Measurements from ENCODE around the gene TMEFF2. TPM values are rescaled to one million over a fixed set of nuclear protein-coding genes. Genes with fewer than 3 reads are reported as not detected.

The TMEFF2 gene
- total RNA-seq, 4 donors from 2014 or later, result 0.16 to 0.46 (median 0.17) TPM; not detected in 1

GRCh38 chr2:192150166-192150565, 44.6 kb downstream of the TMEFF2 start:
- TF ChIP-seq CTCF (IDR thresholded peaks at IDR 0.05) (no peak), POLR2A (IDR thresholded peaks at IDR 0.05) (no peak)
- no peak overlapping the region for H3K4me3 ChIP-seq (ENCODE audit: low read depth, poor library complexity, severe bottlenecking)
- no peak for DNase-seq (ENCODE audit: low spot score in 2 of 2)
- intact Hi-C loops (cut with DNase I; ENCODE audit: low total_unique reads), result no loop called here
- 63 to 66% methylated on average over 3 of the region's 3 CpGs for WGBS, 2 donors

- no peak for DNase-seq (ENCODE audit: low spot score in 2 of 2)
- intact Hi-C loops (cut with DNase I; ENCODE audit: low total_unique reads), result no loop called here
- TF ChIP-seq CTCF (IDR thresholded peaks at IDR 0.05) (no peak), POLR2A (IDR thresholded peaks at IDR 0.05) (no peak)
- 53 to 59% methylated on average over 5 of the region's 5 CpGs for WGBS, 2 donors
- no peak overlapping the region for H3K4me3 ChIP-seq (ENCODE audit: low read depth, poor library complexity, severe bottlenecking)
Measured at GRCh38 chr2:192148620-192149321, 46.0 kb downstream of the TMEFF2 start.

- intact Hi-C loops (cut with DNase I; ENCODE audit: low total_unique reads), result no loop called here
- no peak for TF ChIP-seq POLR2A (IDR thresholded peaks at IDR 0.05)
- no peak for TF ChIP-seq CTCF (IDR thresholded peaks at IDR 0.05)
- 68 to 69% methylated on average over 2 of the region's 2 CpGs for WGBS, 2 donors
- no peak overlapping the region for H3K4me3 ChIP-seq (ENCODE audit: low read depth, poor library complexity, severe bottlenecking)
- no peak for DNase-seq (ENCODE audit: low spot score in 2 of 2)
Measured at GRCh38 chr2:192148241-192148619, 46.5 kb downstream of the TMEFF2 start.

GRCh38 chr2:192146069-192147015, 48.4 kb downstream of the TMEFF2 start:
- DNase-seq (ENCODE audit: low spot score in 2 of 2), result no peak
- TF ChIP-seq POLR2A (IDR thresholded peaks at IDR 0.05) (no peak), CTCF (IDR thresholded peaks at IDR 0.05) (no peak)
- 71 to 87% methylated on average over 1 of the region's 1 CpG for WGBS, 2 donors
- intact Hi-C loops (cut with DNase I; ENCODE audit: low total_unique reads), result no loop called here
- H3K4me3 ChIP-seq (ENCODE audit: low read depth, poor library complexity, severe bottlenecking), result no peak overlapping the region

- no peak overlapping the region for H3K4me3 ChIP-seq (ENCODE audit: low read depth, poor library complexity, severe bottlenecking)
- no peak for TF ChIP-seq POLR2A (IDR thresholded peaks at IDR 0.05)
- no peak for TF ChIP-seq CTCF (IDR thresholded peaks at IDR 0.05)
- intact Hi-C loops (cut with DNase I; ENCODE audit: low total_unique reads), result no loop called here
- DNase-seq (ENCODE audit: low spot score in 2 of 2), result no peak
- WGBS, 2 donors, result 73 to 74% methylated on average over 3 of the region's 3 CpGs
Measured at GRCh38 chr2:192145496-192145895, 49.2 kb downstream of the TMEFF2 start.
